GM23248 (cell line): Measurements from ENCODE around the gene SNX9. TPM values are rescaled to one million over a fixed set of nuclear protein-coding genes. Genes with fewer than 3 reads are reported as not detected.

Source experiments
- DNase-seq: peaks from one replicate; pipeline ENCODE4 v3.0.0-alpha.2; 2015
- H2AFZ ChIP-seq: fragments of 200-600 bp; sonication (generic); 2 replicates; pipeline ENCODE4 v1.6.1; 2016; ENCODE audit warnings: antibody characterized with exemption
- H3F3A ChIP-seq: fragments of 200-600 bp; sonication (generic); 2 replicates; pipeline ENCODE4 v1.6.1; 2016; ENCODE audit warnings: mild to moderate bottlenecking, antibody characterized with exemption, mixed run types; ENCODE audit not compliant: insufficient read depth
- H3K27ac ChIP-seq: fragments of 200-600 bp; sonication (generic); 2 replicates; pipeline ENCODE4 v1.5.1; 2016; ENCODE audit warnings: mild to moderate bottlenecking
- H3K27me3 ChIP-seq: fragments of 200-600 bp; sonication (generic); replicated peaks from 2 replicates; pipeline ENCODE4 v1.6.1; 2016; ENCODE audit warnings: mild to moderate bottlenecking; ENCODE audit not compliant: insufficient read depth
- H3K36me3 ChIP-seq: fragments of 200-600 bp; sonication (generic); 2 replicates; pipeline ENCODE4 v1.6.1; 2016; ENCODE audit warnings: low read depth, mild to moderate bottlenecking
- H3K4me1 ChIP-seq: fragments of 200-600 bp; sonication (generic); 2 replicates; pipeline ENCODE4 v1.6.1; 2016; ENCODE audit warnings: mild to moderate bottlenecking; ENCODE audit not compliant: insufficient read depth
- H3K4me2 ChIP-seq: fragments of 200-600 bp; sonication (generic); one replicate; pipeline ENCODE4 v1.6.1; 2016; ENCODE audit warnings: mild to moderate bottlenecking; ENCODE audit not compliant: unreplicated experiment
- H3K4me3 ChIP-seq: fragments of 200-600 bp; sonication (generic); 2 replicates; pipeline ENCODE4 v1.5.1; 2016; ENCODE audit warnings: mild to moderate bottlenecking
- H3K79me2 ChIP-seq: fragments of 200-600 bp; sonication (generic); 2 replicates; pipeline ENCODE4 v1.6.1; 2016; ENCODE audit warnings: mild to moderate bottlenecking; ENCODE audit not compliant: insufficient read depth
- H3K9ac ChIP-seq: fragments of 200-600 bp; sonication (generic); 2 replicates; pipeline ENCODE4 v1.6.1; 2016; ENCODE audit warnings: mild to moderate bottlenecking
- H3K9me2 ChIP-seq: fragments of 200-600 bp; sonication (generic); 2 replicates; pipeline ENCODE4 v1.6.1; 2016; ENCODE audit warnings: mixed run types, mild to moderate bottlenecking, moderate library complexity; ENCODE audit not compliant: insufficient read depth
- H3K9me3 ChIP-seq: fragments of 200-600 bp; sonication (generic); one replicate; pipeline ENCODE4 v1.6.1; 2017; ENCODE audit warnings: low read depth
- H4K20me1 ChIP-seq: fragments of 200-600 bp; sonication (generic); 2 replicates; pipeline ENCODE4 v1.6.0; 2016; ENCODE audit not compliant: insufficient read depth
- EZH2 ChIP-seq: fragments of 200-600 bp; sonication (generic); IDR thresholded peaks from 2 replicates; pipeline ENCODE4 v1.6.1; 2018; ENCODE audit warnings: antibody characterized with exemption, mild to moderate bottlenecking; ENCODE audit not compliant: insufficient read depth, poor library complexity, severe bottlenecking
- EZH2phosphoT487 ChIP-seq: fragments of 200-600 bp; sonication (generic); IDR thresholded peaks from 2 replicates; pipeline ENCODE4 v1.6.1; 2018; ENCODE audit warnings: antibody characterized with exemption, moderate library complexity, mild to moderate bottlenecking, low read depth; ENCODE audit not compliant: insufficient read depth
- WGBS, 2 experiments: methylation state at CpG; one replicate each; pipeline ENCODE4 v1.1.6; 2015 to 2017; ENCODE audit warnings: low lambda C conversion rate in 2 of 2, low coverage in 1 of 2; ENCODE audit errors: missing lambda C conversion rate in 2 of 2; 5-methylcytosine and 5-hydroxymethylcytosine counted together
- in situ Hi-C: fragments of 300-500 bp; cut with MboI; formaldehyde crosslinking; loops from 2 replicates; pipeline ENCODE4 v1.15.0; 2020
- polyA plus RNA-seq: library from polyadenylated mRNA; unstranded; fragments of >200 nt; fragmentation: Nextera tagmentation; extraction: Ambion mirVana; gene quantifications from 2 replicates; pipeline ENCODE4 v1.2.1, GENCODE V29; 2016
- total RNA-seq: library from RNA; depleted of rRNA; stranded (reverse); fragments of >200 nt; shearing (Covaris generic); gene quantifications from 2 replicates; pipeline ENCODE4 v1.2.3, GENCODE V29; 2014

SNX9 gene
- total and polyA plus RNA-seq, 2 experiments from 2014 or later: 80.4 to 89.6 TPM

GRCh38 chr6:157881342-157881741 is 58.3 kb downstream of the SNX9 start:
- no peaks in the 10 kb centered on the region for H3K9me3 ChIP-seq
- H3K4me2 ChIP-seq: no peak overlapping the region
- H3K79me2 ChIP-seq: peaks cover 100% of the 10 kb centered on the region
- no peak overlapping the region for H3K4me3 ChIP-seq
- TF ChIP-seq EZH2phosphoT487: no peak
- no peak for TF ChIP-seq EZH2
- peaks cover 6% of the 10 kb centered on the region for H3K4me1 ChIP-seq
- H3K27me3 ChIP-seq: no peaks in the 10 kb centered on the region
- H3K9ac ChIP-seq: no peak overlapping the region
- no peak for DNase-seq
- H2AFZ ChIP-seq: no peak overlapping the region
- peaks cover 77% of the 10 kb centered on the region for H3K36me3 ChIP-seq
- H3K9me2 ChIP-seq: no peaks in the 10 kb centered on the region
- peaks cover 57% of the 10 kb centered on the region for H3F3A ChIP-seq
- WGBS, 2 experiments: 35 to 40% methylated on average over 3 of the region's 3 CpGs
- peak overlapping the region; percentile 35 for H3K27ac ChIP-seq
- in situ Hi-C loops: no loop called here
- no peaks in the 10 kb centered on the region for H4K20me1 ChIP-seq

GRCh38 chr6:157884756-157885155 is 61.7 kb downstream of the SNX9 start:
- Histone ChIP-seq H3K79me2 (peaks cover 100% of the 10 kb centered on the region), H3K9me2 (no peaks in the 10 kb centered on the region), H3F3A (peaks cover 57% of the 10 kb centered on the region), H3K4me3 (no peak overlapping the region), H3K4me2 (no peak overlapping the region), H3K4me1 (no peaks in the 10 kb centered on the region; the same call in 1 of the 2 replicates), H3K27ac (no peak overlapping the region), H3K9me3 (no peaks in the 10 kb centered on the region), H3K9ac (no peak overlapping the region), H4K20me1 (no peaks in the 10 kb centered on the region), H2AFZ (no peak overlapping the region), H3K36me3 (peaks cover 75% of the 10 kb centered on the region), H3K27me3 (no peaks in the 10 kb centered on the region)
- in situ Hi-C loops: no loop called here
- no peak for TF ChIP-seq EZH2phosphoT487
- no peak for TF ChIP-seq EZH2
- WGBS, 2 experiments: 95 to 97% methylated on average over 2 of the region's 2 CpGs
- no peak for DNase-seq

- Histone ChIP-seq H3F3A (peaks cover 57% of the 10 kb centered on the region), H3K9ac (no peak overlapping the region), H3K27ac (no peak overlapping the region), H3K36me3 (peaks cover 76% of the 10 kb centered on the region), H3K4me3 (no peak overlapping the region), H3K27me3 (no peaks in the 10 kb centered on the region), H3K9me3 (no peaks in the 10 kb centered on the region), H3K4me2 (no peak overlapping the region), H3K9me2 (no peaks in the 10 kb centered on the region), H4K20me1 (no peaks in the 10 kb centered on the region), H3K79me2 (peaks cover 100% of the 10 kb centered on the region), H2AFZ (no peak overlapping the region), H3K4me1 (no peaks in the 10 kb centered on the region; the same call in 1 of the 2 replicates)
- DNase-seq: no peak
- in situ Hi-C loops: no loop called here
- TF ChIP-seq EZH2: no peak
- TF ChIP-seq EZH2phosphoT487: no peak
- WGBS, 2 experiments: 87% methylated on average over 7 of the region's 7 CpGs
These were observed 62.3 kb downstream of the SNX9 start for GRCh38 chr6:157885211-157885788.

GRCh38 chr6:157885876-157886275 is 62.8 kb downstream of the SNX9 start:
- H3K27ac ChIP-seq: no peak overlapping the region
- H3K9me2 ChIP-seq: no peaks in the 10 kb centered on the region
- 97 to 98% methylated on average over 8 of the region's 8 CpGs for WGBS, 2 experiments
- DNase-seq: no peak
- no peaks in the 10 kb centered on the region for H3K9me3 ChIP-seq
- no peak overlapping the region for H3K9ac ChIP-seq
- H3K36me3 ChIP-seq: peaks cover 74% of the 10 kb centered on the region
- no peaks in the 10 kb centered on the region for H4K20me1 ChIP-seq
- H3K4me1 ChIP-seq: no peaks in the 10 kb centered on the region; the same call in 1 of the 2 replicates
- in situ Hi-C loops: no loop called here
- H3K4me2 ChIP-seq: no peak overlapping the region
- TF ChIP-seq EZH2phosphoT487: no peak
- TF ChIP-seq EZH2: no peak
- H2AFZ ChIP-seq: no peak overlapping the region
- H3F3A ChIP-seq: peaks cover 57% of the 10 kb centered on the region
- peaks cover 100% of the 10 kb centered on the region for H3K79me2 ChIP-seq
- H3K4me3 ChIP-seq: no peak overlapping the region
- H3K27me3 ChIP-seq: no peaks in the 10 kb centered on the region
